CD4-positive, alpha-beta T cell treated with Interferon gamma for 1 hour (primary cell): ENCODE measurements around the gene VSTM2B.

Experiments
- DNase-seq: peaks from one replicate; pipeline ENCODE4 v3.0.0-alpha.2; 2020

VSTM2B gene

DNA sequence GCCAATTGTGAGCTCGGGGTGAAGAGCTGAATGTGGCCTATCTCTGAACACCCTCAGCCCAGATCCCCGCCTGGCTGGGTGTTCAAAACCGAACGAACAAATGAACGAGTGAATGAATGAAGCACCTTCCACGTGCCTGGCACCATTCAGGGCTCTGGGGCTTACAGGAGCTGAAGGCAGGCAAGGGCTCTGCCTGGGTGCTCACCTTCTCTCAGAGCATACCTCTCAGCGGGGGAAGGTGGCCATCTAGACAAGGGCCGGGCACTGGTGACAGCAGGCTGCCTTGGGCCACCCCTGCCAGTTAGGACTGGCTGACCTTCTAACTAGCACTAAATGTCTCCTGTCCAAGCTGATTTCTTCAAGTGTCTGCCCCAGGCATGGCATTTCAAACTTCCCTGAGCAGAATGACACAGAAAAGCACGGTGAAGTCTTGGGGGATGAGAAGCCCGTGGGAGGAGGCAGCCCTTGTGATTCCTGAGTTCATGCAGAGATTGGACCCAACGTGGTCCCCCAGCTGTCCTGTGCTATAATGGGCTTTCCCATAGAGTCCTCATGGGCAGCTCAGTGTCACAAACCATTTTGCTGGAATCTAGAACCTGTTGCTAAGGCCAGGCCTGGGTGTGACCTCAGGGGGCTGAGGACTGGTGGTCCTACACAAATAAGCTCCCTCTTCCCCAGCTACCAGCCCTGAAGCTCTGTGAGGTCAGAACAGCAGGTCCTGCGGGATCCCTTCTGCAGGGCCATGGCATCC, 27.9 kb upstream of the VSTM2B start:
- DNase-seq, result no peak

DNA sequence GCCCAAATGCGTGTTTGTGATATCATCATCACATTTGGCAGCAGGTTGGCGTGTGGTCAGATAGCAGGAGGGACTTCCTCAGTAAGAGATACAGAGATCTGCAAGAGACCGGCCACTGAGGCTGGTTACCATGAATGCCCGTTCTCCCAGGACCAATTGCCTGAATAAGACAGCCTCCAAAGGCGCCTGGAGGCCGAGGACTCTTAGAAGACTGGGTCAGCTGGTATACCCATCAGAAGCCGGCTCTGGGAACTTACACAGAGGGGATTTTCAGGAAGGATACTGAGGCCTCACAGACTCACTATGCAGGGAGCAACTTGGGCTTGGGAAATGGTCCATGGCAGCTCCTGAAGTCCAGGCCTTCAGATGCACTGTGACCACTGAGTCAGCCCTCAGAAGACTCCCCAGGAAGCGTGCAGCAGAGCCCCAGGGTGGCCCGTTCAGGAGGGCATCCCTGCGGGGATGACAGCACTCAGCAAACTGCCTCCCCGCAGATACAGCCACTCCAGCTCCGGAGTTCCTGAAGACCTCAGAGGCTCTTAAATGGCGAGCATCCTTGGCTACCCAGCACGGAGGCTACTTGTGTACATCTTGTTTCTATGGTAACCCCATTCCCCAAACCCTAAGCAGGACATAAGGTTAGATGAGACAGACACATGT, 26.4 kb upstream of the VSTM2B start:
- no peak for DNase-seq

DNA sequence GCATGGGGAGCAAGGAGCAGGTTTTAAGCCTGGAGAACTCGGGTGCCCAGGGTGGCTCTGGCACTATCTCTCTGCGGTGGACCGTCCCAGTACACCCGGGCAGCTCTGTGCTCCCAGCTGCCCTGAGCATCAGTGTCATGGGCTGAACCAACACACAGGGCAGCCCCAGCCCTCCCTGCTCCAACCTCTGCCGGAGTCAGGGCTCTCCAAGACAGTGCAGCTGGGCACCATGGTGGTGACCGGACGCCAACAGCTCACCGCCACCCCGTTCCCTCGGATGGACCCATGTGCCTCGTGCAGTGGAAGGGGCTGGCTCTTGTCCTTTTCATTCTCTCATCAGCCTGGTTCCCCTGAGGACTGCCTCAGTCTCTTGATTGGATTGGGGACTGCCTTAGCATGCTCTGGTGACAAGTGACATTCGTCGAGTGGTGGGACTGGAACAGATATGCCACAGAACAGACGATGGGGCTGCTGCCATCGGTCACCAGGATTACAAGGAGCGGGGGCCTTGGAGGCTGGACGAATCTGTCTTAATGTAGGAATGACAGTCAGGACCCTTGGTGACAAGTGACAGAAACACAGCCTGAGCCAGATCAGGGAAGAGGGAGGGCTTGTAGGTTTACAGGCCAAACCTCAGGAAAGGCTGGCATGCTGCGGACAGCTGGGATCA, 25.7 kb upstream of the VSTM2B start:
- no peak for DNase-seq

DNA sequence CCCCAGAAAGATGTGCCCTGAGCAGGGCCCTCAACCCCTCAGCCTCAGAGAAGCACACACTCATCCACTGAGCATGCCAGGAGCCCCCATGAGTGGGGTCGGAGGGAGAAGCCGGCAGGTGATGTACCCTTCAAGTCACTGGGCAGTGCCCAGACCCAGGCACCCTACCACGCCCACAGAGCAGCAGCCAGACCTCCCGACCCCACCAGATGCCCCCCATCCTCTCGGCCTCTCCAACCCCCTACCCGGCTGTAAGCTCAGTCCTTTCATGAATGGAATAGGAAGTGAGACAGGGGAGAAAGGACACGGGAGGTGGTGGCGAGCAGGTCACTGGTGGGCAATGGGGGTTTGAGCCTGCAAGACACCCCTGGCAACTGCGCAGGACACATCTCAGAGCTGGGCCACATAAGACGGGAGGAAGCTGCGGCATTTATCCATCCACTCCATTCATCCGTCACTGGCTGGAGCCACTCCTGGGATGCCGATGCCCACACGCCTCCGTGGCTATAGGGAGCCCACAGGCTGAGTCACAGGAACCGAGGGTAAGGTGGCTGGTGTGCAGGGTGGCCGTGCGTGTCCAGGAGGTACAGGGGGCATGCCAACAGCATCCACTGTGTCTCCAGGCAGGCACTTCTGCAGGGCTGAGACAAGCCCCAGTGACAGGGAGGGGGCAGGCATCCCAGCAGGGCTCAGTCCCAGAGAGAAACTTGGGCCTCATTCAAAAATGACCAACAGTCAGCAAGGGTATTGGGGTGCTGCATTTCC, 23.8 kb upstream of the VSTM2B start:
- no peak for DNase-seq

DNA sequence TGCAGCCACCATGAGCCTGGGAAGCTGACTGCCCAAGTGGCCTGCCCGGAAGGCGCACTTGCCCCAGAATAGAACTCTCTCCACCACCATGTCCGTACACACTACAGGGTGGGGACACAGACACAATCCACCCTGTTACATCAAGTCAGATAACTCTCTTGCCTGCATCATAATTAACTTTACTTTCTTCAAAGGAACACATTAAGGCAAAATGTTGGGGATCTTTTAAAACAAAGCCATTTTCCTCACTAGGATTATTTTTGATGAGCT, 23.3 kb upstream of the VSTM2B start:
- no peak for DNase-seq

DNA sequence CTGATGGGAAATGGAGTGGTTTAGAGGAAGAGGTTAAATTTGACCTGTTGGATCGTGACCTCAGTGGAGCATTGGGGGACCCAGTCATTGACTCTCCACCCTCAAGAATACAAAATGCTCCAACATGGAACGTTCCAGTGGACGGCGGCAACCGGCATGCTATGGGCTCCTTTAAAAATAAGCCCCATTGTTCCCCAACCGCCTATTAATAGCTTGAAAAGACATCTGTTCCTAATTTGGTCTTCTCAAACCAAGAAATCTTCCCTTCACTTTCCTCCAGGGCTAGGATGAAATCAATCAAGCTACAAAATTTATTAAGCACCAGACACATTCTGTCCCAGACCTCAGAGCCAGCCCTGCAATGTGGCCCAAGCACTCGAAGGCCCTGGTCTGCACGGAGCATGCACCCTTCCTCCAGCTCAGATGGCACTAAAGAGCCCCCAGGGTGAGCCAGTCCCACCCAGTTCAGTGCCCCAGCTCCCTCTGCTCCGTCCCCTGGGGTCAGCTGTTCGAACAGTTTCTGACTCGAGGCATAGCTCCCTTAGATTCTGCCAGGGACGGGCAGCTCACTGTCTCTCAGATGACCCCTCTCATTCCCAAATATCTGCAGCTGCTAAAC, 22.5 kb upstream of the VSTM2B start:
- DNase-seq, result no peak

DNA sequence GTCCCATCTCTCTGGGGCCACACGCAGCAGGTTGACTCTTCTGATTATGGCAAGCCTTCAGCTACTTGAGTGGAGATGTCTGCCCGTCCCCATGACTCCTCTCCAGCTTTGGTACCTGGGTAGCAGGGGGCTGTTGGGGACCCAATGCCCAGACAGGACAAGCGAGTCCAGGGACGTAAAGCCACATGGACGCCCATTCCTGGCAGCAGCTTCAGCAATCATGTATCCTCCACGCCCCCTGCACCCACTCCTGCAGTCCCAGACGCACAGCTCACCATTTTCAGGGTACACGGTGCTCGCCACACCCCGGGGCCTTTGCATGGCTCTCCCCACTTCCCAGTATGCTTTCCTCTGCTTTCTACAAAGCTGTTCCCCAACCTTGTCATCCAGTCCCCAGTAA, 22.0 kb upstream of the VSTM2B start:
- no peak for DNase-seq

DNA sequence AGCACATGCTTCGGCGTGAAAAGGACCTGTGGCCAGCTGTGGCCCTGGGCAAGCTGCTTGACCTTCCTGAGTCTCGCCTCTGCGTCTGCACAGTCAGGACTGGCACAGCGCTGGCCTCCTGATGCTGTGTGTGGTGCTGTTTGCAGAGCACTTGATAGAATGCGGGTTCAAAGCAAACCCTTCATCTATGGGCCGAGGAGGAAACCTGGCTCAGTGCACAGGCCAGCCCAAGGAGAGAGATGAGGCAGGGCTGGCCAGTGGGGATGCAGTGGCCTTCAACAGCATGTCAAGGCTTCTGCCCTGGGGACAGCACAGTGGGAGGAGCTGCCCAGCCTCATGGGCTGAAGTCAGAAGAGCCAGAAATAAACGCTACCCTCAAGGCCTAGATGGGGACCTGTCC, 21.3 kb upstream of the VSTM2B start:
- DNase-seq, result no peak

DNA sequence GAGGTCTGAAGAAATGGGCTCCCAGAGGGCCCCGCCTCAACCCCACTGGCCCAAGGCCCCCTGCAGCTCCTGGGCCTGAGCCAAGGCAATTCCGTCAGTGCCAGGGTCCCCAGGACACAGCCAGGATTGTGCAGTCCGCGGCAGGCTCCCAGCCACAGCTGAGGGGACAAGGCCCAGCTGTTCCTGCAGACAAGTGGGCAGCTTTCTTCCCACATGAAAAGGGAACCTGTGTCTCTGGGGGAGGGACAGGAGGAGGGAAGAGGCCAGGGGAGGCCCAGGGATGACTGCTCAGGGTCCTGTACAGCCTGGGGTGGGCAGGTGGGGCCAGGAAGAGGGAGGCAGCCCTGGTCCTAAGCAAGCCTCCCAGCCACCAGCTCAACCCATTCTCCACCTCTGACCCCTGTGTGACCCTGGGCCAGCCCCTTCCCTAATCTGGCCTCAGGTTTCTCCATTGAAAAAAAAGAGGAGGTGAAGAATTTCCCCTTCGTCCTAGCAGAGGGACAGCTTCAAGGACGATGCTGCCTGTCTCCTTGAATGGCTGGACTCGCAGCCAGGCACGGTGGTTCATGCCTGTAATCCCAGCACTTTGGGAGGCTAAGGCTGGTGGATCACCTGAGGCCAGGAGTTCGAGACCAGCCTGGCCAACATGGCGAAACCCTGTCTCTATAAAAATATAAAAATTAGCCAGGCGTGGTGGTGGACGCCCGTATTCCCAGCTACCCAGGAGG, 20.5 kb upstream of the VSTM2B start:
- no peak for DNase-seq

DNA sequence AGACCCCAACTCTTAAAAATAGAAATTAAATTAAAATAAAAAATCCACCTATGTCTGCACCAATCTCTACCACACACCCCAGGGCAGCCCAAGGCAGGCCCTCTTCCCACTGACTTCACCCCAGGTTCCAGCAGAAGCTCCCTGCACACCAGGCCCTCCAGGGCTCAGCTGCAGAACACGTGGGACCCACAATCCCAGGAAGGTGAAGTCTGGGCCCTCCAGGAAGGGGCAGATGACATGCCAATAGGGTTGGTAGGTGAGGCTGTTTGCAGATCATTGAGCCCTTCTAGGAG, 19.2 kb upstream of the VSTM2B start:
- no peak for DNase-seq

DNA sequence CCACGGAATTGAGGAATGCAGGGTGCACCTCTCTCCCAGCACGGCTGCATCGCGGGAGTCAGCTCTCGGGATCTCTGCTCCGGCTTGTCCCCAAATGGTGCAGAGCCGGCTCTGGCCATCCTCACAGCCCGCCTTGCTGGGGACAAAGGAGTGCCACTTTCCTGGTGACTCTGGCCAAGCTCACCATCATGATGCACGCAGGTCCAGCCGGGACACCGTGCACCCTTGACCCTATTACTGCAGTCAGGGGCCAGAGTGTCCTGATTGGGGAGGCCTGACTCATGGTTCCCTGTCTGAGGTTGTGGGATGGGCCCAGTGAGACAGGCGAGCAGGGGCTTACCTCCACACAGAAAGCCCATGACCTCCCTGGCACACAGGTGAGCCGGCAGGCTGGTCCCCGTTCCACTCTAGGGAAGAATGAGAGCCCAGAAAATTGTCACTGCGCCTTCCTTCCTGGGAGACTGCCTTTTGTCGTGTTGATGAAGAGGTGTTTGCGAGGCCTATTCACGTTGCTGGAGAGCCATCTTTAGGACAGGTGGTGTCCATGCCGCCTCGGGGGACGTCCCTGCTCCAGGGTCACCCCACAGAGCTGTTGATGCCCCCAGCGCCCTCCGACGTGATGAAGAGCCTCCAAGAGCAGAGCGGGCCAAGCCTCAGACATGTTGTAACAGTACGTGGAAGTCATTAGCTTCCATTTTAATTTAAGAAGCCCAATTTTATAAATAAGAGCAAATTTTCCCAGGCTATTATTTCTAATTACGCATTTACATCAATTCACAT, 18.5 kb upstream of the VSTM2B start:
- DNase-seq, result no peak

DNA sequence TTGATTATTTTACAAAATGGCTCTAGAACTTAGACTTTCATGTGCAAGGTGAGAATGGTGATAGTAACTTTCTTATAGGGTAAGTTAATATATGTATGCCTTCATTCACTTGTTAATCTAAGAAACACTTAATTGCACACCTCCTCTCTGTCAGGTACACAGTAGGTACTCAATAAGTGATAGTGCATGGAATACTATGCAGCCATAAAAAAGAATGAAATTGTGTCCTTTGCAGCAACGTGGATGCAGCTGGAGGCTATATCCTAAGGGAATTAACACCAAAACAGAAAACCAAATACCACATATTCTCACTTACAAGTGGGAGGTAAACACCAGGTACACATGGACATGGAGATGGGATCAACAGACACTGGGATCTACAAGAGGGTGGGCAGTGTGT, 17.6 kb upstream of the VSTM2B start:
- DNase-seq, result no peak

DNA sequence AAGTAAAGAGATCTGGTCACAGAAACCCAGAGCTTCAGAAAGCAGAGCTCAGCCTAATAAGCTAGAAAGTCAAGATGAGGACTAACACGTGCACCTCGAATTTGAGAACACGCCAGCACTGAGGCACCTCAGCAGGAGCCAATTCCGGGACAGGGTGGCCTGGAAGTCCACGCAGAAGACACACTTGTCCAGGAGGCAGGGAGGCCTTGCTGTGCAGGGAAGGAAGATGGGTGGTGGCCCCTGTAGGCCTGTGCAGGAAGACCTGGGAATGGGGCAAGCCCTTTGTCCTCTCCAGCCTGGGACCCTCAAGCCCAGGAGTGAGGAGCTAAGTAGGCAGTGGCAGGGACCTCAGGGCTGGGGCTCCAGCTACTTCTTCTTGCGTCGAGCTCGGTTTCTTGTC, 16.3 kb upstream of the VSTM2B start:
- DNase-seq, result no peak

DNA sequence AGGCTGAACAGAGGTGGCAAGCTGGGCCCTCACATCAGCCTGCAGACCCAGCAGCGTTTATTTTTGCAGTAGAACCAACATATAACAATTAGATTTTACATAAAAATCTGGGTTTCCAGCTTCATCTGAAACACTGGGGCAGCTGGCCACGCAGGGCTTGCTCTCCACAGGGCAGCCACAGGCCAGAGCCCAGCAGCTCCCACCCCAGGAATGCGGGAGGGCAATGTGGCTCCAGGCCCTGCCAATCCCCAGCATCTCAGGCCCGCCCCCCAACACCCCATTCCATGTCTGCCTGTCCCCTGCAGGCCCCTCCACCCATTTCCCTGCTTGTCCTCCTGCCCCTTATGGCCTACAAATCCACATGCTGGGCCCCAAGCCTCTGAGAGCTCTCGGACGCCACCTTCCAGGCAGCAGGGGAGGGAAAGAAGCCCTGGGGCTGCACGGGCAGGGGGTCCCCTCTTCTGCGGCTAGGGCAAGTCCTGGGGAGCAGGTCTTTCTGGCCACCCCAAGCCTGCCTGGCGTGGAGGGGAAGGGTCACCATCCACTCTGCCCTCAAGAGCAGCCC, 15.0 kb upstream of the VSTM2B start:
- no peak for DNase-seq

DNA sequence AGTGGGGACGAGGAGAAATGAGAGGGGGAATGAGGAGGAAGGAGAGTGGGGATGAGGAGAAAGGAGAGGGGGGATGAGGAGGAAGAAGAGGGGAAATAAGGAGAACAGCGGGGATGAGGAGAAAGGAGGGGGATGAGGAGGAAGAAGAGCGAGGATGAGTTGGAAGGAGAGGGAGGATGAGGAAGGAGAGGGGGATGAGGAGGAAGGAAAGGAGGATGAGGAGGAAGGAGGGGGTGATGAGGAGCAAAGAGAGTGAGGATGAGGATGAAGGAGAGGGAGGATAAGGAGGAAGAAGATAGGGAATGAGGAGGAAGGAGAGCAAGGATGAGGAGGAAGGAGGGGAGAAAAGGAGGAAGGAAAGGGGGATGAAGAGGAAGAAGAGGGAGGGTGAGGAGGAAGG, 14.0 kb upstream of the VSTM2B start:
- no peak for DNase-seq

DNA sequence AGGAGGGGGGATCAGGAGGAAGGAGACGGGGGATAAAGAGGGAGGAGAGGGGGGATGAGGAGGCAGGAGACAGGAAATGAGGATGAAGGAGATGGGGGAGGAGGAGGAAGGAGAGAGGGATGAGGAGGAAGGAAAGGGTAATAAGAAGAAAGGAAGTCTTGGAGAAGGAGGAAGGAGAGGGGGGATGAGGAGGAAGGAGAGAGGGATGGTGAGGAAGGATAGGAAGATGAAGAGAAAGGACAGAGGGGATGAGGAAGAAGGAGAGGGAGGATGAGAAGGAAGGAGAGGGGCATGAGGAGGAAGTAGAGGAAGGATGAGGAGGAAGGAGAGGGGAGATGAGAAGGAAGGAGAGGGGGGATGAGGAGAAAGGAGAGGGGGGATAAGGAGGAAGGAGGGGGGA, 13.0 kb upstream of the VSTM2B start:
- DNase-seq, result no peak

DNA sequence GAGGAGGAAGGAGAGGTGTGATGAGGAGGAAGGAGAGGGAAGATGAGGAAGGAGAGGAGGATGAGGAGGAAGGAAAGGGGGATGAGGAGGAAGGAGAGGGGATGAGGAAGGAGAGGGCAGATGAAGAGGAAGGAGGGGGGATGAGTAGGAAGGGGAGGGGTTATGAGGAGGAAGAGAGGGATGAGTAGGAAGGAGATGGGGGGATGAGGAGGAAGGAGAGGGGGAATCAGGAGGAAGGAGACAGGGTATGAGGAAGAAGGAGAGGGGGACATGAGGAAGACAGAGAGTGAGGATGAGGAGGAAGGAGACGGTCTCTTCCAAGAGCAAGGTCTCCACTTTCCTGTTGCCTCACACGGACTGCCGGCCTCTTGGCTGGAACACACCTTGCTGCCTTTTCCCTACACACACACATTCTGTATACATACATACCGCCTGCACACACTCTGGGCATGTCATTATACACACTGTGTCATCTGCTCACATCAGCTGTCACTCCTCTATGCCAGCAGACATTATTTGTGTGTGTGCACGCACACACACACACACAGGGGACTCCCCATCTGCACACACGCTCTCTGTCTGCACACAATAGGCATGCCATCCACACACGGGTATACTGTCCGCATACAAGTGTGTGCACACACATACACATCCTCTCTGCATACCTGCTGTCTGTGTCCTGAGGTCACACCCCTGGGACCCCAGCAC, 11.1 kb upstream of the VSTM2B start:
- no peak for DNase-seq

DNA sequence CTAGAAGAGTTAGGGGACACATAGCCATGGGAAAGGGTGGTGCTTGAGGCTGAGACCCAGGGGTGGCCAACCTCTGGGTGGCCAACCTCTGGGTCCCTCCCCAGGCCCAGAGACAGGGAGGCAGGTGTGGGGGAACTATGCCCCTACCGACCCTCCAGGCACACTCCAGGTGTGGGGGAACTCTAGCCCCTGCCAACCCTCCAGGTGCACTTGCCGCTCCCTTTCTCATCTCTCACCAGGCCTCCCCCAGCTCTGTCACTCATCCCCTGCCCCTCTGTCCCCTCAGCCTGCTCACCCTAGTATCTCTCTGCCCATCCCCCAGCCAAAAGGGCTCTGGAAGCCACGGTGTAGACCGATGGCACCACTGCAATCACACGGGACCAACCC, 10.6 kb upstream of the VSTM2B start:
- no peak for DNase-seq

DNA sequence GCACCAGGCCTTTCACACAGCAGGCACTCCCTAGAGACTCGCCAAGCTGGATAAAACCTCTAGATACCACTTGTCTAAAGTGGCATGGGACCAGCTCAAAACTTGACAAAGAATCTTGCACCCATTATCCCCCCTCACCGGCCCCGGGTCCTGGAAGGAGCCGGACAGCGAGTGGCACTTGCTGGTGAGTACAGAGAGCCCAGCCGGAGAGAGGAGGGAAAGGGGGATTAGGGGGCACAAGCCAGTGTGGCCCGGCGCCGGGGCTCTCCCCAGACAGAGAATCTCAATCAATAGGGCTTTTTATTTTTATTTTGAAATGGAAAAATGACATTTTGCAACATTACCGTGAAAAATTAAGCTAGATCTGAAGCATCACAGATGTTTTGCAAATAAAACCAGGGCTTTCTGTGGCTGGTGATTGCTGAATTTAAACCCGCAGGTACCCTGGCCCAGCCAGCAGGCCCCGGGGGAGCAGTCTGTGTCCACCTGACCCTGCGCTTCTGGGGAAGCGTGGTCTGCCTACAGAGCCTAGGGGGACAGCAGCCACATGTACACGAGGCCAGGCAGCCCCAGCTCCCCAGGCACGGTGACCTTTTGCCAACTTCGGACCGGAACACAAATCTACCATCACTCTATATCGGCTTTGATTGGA, 10.0 kb upstream of the VSTM2B start:
- DNase-seq, result no peak

DNA sequence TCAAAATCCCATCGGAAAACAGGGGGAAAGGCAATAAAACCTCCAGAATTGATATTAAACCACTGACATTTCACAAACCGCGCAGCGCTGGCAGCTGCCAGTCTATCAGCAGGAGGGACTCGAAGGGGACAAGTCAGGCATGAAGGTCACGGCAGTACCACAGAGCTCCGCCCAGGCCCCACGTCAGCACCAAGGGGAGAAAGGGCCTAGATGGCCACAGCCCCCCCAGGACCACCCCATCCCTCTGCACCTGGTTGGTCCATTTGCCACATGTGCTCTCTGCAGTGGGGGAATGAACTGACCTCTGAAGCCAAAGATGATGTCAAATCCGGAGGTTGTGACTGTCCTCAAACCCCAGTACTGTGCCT, 9.5 kb upstream of the VSTM2B start:
- DNase-seq, result no peak
